Measurements from ENCODE around the gene ROBO2. TPM values are rescaled to one million over a fixed set of nuclear protein-coding genes. Genes with fewer than 3 reads are reported as not detected.

Gene ROBO2
- total and polyA plus RNA-seq, 10 of the 15 experiments (the other 5 are each of a cell fraction or from before 2014, with no cell fraction given), result 0.22 to 2.5 (median 0.81) TPM

DNA sequence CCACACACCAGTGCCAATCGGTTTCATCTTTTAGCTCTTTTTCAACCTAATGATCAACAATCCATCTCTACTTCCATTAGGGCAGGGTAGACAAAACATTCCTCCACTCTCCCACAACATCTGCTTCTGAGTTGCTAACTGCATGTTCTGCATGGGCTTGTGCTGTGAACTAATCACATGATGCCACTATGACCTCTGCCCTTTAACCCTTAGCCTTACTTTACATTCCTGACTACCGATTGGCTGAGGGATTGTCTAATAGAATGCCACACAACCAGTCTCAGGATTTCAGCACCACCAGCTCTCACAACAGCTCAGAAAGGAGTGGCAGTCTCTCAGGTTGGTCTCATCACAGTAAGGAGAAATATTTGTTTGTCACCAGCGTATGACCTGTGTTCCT is 562.8 kb downstream of the ROBO2 start:
- ChIA-PET SMC1A (ENCODE audit: uncharacterized antibody, unreplicated experiment) (no interaction called here), POLR2A (no interaction called here), RAD21 (ENCODE audit: unreplicated experiment) (no interaction called here), CTCF (no interaction called here)
- BruUV-seq (replicated peaks), result no TSS peak
- Histone ChIP-seq H2AFZ (ENCODE audit: control insufficient read depth, low read depth, low read length) (no peak overlapping the region), H4K20me1 (ENCODE audit: control insufficient read depth, insufficient read depth) (no peaks in the 10 kb centered on the region), H3K4me2 (ENCODE audit: control insufficient read depth, insufficient read depth) (no peak overlapping the region), H3K9ac (ENCODE audit: control insufficient read depth, insufficient read depth, low read length) (no peak overlapping the region), H3K27me3 (replicated peaks in 1 of 2; ENCODE audit: control insufficient read depth in 2 of 2, insufficient read depth in 2 of 2, low read length in 1 of 2) (no peaks in the 10 kb centered on the region), H3K27ac (ENCODE audit: control insufficient read depth, insufficient read depth) (no peak overlapping the region), H3K9me3 (replicated peaks; ENCODE audit: control insufficient read depth, insufficient read depth, low read length) (no peaks in the 10 kb centered on the region), H3K4me1 (ENCODE audit: control insufficient read depth, insufficient read depth, low read length) (no peaks in the 10 kb centered on the region), H3K79me2 (ENCODE audit: control insufficient read depth, insufficient read depth, low read length) (no peaks in the 10 kb centered on the region), H3K36me3 (ENCODE audit: control insufficient read depth in 2 of 2, insufficient read depth in 2 of 2, low read length in 1 of 2) (no peaks in the 10 kb centered on the region), H3K4me3 (no peak overlapping the region)
- no peak for DNase-seq (ENCODE audit: low read depth, low spot score)
- no peak for TF ChIP-seq SREBF1 (IDR thresholded peaks at IDR 0.05; ENCODE audit: low read length)
- peak; percentile 36; the same call in 1 of the 2 replicates for TF ChIP-seq NR2C1 (IDR thresholded peaks at IDR 0.05)
- FAIRE-seq, result no peak
- no peak for ATAC-seq
- 36% methylated on average over 3 of the region's 3 CpGs for WGBS (ENCODE audit: insufficient coverage, insufficient replicate concordance, low lambda C conversion rate, missing lambda C conversion rate)
- in situ Hi-C loops (cut with MboI) (no loop called here), intact Hi-C loops (cut with micrococcal nuclease; ENCODE audit: unreplicated experiment) (no loop called here)

DNA sequence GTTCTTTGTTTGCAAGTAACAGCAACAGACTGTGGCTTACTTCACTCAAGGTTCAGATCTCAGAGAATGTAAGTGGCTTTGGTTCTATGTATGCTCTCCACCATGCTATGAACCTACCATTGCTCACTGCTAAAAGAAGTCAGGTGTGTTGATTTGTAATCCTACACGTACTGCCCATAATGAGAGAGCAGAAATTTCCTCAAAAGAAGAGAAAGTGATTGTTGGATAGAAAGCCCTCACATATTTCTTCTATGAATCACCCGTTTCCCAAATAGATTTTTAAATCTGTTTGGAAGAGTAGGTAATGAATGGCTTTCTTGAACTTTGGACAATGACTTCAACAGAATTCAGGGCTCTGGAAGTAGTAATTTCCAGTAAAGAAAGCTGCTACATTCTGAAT is 565.4 kb downstream of the ROBO2 start:
- no peak overlapping the region for H3K9ac ChIP-seq (ENCODE audit: control insufficient read depth, insufficient read depth, low read length)
- no TSS peak for BruUV-seq (replicated peaks)
- no peak for FAIRE-seq
- TF ChIP-seq DPF2 (IDR thresholded peaks at IDR 0.05) (no peak), ZNF592 (IDR thresholded peaks at IDR 0.05) (no peak), RAD21 (IDR thresholded peaks at IDR 0.05; ENCODE audit: insufficient read depth, low read depth, low read length) (no peak), MXI1 (IDR thresholded peaks at IDR 0.05; ENCODE audit: low read depth, low read length) (no peak), YY1 (IDR thresholded peaks at IDR 0.05; ENCODE audit: low read depth, low read length) (no peak)
- no peak for DNase-seq (ENCODE audit: low read depth, low spot score)
- ChIA-PET SMC1A (ENCODE audit: uncharacterized antibody, unreplicated experiment) (no interaction called here), POLR2A (no interaction called here), CTCF (no interaction called here), RAD21 (ENCODE audit: unreplicated experiment) (no interaction called here)
- intact Hi-C loops (cut with micrococcal nuclease; ENCODE audit: unreplicated experiment) (no loop called here), in situ Hi-C loops (cut with MboI) (no loop called here)
- H3K79me2 ChIP-seq (ENCODE audit: control insufficient read depth, insufficient read depth, low read length), result no peaks in the 10 kb centered on the region
- H3K27ac ChIP-seq (ENCODE audit: control insufficient read depth, insufficient read depth), result no peak overlapping the region
- H3K36me3 ChIP-seq (ENCODE audit: control insufficient read depth in 2 of 2, insufficient read depth in 2 of 2, low read length in 1 of 2), result no peaks in the 10 kb centered on the region
- no peak overlapping the region for H2AFZ ChIP-seq (ENCODE audit: control insufficient read depth, low read depth, low read length)
- H3K4me1 ChIP-seq (ENCODE audit: control insufficient read depth, insufficient read depth, low read length), result no peaks in the 10 kb centered on the region
- no peaks in the 10 kb centered on the region for H3K9me3 ChIP-seq (replicated peaks; ENCODE audit: control insufficient read depth, insufficient read depth, low read length)
- H3K27me3 ChIP-seq (replicated peaks in 1 of 2; ENCODE audit: control insufficient read depth in 2 of 2, insufficient read depth in 2 of 2, low read length in 1 of 2), result no peaks in the 10 kb centered on the region
- no peak overlapping the region for H3K4me3 ChIP-seq
- H3K4me2 ChIP-seq (ENCODE audit: control insufficient read depth, insufficient read depth), result no peak overlapping the region
- no peak for ATAC-seq
- no peaks in the 10 kb centered on the region for H4K20me1 ChIP-seq (ENCODE audit: control insufficient read depth, insufficient read depth)
- WGBS (ENCODE audit: insufficient coverage, insufficient replicate concordance, low lambda C conversion rate, missing lambda C conversion rate), result 11% methylated on average over 2 of the region's 2 CpGs

Measured in GM12878 (cell line).